ENCODE results near the gene CMSS1.

DNA sequence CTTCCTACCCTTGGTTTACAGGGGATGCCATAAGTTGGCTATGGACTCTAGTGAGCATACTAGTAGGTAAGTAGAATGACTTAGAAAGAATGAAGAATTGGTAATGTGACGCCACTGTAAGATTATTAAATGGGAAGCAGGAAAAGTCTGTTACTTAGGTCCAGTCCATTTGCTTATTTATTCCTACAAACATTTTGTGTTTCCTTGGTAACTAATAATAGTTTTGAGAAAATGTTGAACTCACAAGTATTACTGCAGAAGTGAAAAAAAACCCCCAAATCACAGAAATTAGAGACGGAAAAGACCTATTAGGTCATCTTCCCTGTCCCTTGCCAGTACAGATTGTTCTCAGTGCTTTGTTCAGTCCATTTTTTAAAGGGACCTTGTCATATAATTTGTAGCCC lies 63.5 kb downstream of the CMSS1 start:
- TF ChIP-seq YY1 (IDR thresholded peaks at IDR 0.05), result no peak
- TF ChIP-seq, protein P1, sequence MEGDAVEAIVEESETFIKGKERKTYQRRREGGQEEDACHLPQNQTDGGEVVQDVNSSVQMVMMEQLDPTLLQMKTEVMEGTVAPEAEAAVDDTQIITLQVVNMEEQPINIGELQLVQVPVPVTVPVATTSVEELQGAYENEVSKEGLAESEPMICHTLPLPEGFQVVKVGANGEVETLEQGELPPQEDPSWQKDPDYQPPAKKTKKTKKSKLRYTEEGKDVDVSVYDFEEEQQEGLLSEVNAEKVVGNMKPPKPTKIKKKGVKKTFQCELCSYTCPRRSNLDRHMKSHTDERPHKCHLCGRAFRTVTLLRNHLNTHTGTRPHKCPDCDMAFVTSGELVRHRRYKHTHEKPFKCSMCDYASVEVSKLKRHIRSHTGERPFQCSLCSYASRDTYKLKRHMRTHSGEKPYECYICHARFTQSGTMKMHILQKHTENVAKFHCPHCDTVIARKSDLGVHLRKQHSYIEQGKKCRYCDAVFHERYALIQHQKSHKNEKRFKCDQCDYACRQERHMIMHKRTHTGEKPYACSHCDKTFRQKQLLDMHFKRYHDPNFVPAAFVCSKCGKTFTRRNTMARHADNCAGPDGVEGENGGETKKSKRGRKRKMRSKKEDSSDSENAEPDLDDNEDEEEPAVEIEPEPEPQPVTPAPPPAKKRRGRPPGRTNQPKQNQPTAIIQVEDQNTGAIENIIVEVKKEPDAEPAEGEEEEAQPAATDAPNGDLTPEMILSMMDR (IDR thresholded peaks at IDR 0.05; ENCODE audit: low read depth, low read length, missing input control), result no peak
- no peak for TF ChIP-seq RAD21 (IDR thresholded peaks at IDR 0.05)
- TF ChIP-seq EGR1 (IDR thresholded peaks at IDR 0.05; ENCODE audit: low read depth in 2 of 2), result no peak
- TF ChIP-seq, protein P2, sequence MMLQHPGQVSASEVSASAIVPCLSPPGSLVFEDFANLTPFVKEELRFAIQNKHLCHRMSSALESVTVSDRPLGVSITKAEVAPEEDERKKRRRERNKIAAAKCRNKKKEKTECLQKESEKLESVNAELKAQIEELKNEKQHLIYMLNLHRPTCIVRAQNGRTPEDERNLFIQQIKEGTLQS (IDR thresholded peaks at IDR 0.05), result no peak
- TF ChIP-seq, protein P3, sequence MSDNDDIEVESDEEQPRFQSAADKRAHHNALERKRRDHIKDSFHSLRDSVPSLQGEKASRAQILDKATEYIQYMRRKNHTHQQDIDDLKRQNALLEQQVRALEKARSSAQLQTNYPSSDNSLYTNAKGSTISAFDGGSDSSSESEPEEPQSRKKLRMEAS (IDR thresholded peaks at IDR 0.05), result no peak
- TF ChIP-seq, protein P4, sequence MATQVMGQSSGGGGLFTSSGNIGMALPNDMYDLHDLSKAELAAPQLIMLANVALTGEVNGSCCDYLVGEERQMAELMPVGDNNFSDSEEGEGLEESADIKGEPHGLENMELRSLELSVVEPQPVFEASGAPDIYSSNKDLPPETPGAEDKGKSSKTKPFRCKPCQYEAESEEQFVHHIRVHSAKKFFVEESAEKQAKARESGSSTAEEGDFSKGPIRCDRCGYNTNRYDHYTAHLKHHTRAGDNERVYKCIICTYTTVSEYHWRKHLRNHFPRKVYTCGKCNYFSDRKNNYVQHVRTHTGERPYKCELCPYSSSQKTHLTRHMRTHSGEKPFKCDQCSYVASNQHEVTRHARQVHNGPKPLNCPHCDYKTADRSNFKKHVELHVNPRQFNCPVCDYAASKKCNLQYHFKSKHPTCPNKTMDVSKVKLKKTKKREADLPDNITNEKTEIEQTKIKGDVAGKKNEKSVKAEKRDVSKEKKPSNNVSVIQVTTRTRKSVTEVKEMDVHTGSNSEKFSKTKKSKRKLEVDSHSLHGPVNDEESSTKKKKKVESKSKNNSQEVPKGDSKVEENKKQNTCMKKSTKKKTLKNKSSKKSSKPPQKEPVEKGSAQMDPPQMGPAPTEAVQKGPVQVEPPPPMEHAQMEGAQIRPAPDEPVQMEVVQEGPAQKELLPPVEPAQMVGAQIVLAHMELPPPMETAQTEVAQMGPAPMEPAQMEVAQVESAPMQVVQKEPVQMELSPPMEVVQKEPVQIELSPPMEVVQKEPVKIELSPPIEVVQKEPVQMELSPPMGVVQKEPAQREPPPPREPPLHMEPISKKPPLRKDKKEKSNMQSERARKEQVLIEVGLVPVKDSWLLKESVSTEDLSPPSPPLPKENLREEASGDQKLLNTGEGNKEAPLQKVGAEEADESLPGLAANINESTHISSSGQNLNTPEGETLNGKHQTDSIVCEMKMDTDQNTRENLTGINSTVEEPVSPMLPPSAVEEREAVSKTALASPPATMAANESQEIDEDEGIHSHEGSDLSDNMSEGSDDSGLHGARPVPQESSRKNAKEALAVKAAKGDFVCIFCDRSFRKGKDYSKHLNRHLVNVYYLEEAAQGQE (IDR thresholded peaks at IDR 0.05), result no peak
- no peak for TF ChIP-seq NR2F2 (IDR thresholded peaks at IDR 0.05)
- peak; percentile 49 for TF ChIP-seq SP1 (IDR thresholded peaks at IDR 0.05)
- TF ChIP-seq FOXA2 (IDR thresholded peaks at IDR 0.05), result no peak
